Skin epidermis (tissue), 12 donors: ENCODE results near the gene PARP12.

ENCODE experiments used
- H3K27ac ChIP-seq, 21 experiments: fragments of 200-600 bp; sonication (generic) in 11 of 21; one replicate each; pipeline ENCODE4 v1.5.0; 2020; ENCODE audit warnings: mild to moderate bottlenecking in 3 of 21, inconsistent platforms in 2 of 21, moderate library complexity in 2 of 21
- H3K4me3 ChIP-seq, 7 experiments: fragments of 200-600 bp; sonication (generic) in 2 of 7; one replicate each; pipeline ENCODE4 v1.5.0; 2020; ENCODE audit warnings: inconsistent platforms in 2 of 7, mild to moderate bottlenecking in 2 of 7, moderate library complexity in 1 of 7

Gene PARP12

DNA sequence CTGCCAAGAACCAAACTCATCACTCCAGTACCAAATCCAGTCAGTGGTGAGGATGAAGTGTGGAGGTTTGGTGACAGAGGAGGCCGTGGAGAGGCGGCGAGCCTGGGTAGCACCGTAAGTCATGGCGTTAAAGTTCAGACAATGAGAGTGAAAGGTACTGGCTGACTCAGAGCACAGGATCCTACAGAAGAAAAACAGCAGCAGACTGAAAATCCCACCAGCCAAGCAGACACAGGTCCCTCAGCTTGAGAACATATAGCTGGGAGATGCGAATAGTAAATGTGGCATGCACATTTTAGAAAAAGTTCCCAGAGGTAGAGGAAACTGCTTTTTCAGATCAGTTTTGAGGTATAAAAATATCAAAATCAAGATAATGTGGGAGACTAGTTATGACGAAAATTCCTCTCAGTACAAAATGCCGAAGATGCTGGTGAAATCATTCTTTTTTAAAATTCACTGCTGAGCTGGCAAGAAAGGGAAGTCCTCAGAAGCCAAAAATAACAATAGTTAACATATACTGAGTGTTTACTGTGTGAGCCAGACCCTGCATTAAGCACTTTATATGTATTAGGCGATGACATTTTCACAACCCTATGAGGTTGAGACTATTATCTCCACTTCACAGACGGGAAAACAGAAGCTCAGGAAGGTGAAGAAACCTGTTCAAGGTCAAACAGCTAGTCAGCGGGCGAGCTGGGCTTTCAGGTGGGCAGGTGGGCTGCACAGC is 20.9 kb downstream of the PARP12 start:
- H3K27ac ChIP-seq = no peak overlapping the region
- no peak overlapping the region for H3K4me3 ChIP-seq

DNA sequence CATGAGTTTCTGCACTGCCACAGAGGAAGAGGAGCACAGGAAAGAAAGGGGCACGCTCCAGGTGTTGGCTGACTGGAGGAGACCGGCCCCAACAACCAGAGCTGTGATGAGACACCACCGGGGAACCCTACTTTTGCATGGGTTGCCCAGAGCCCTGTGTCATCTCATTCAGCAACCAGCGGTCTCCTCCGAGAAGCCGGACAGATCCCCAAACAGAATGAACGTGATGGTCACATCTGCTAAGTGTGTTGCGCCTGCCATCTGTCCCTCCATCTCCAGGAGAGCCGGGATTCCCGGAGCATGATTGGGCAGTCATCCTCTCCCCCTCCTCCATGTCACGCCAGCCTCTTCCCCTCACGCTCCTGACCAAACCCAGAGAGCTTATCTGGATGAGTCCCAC is 22.9 kb downstream of the PARP12 start:
- no peak overlapping the region for H3K4me3 ChIP-seq
- H3K27ac ChIP-seq = peak overlapping the region in 1 of 21 experiments; percentile 33

DNA sequence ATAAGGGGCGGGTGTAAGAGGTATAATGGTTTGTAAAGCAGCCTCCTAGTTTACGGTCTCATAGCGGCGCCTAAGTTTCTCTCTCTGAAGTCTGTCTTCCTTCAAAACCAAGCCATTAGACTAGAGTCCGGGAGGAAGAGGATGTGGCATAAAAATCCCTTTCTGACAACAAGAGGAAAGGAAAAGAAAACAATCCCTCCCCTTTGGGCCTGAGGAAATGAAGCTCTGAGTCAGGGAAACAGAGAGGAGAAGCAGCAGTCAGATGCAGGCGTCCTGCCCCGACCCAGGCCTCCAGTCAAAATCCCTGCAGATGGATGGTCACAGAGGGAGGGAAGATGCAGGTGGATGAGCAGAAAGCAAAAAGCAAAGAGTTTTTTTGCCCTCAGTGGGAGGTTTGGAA is 23.7 kb downstream of the PARP12 start:
- H3K4me3 ChIP-seq = no peak overlapping the region
- peak overlapping the region in 2 of 21 experiments; percentile 18 to 54 for H3K27ac ChIP-seq

DNA sequence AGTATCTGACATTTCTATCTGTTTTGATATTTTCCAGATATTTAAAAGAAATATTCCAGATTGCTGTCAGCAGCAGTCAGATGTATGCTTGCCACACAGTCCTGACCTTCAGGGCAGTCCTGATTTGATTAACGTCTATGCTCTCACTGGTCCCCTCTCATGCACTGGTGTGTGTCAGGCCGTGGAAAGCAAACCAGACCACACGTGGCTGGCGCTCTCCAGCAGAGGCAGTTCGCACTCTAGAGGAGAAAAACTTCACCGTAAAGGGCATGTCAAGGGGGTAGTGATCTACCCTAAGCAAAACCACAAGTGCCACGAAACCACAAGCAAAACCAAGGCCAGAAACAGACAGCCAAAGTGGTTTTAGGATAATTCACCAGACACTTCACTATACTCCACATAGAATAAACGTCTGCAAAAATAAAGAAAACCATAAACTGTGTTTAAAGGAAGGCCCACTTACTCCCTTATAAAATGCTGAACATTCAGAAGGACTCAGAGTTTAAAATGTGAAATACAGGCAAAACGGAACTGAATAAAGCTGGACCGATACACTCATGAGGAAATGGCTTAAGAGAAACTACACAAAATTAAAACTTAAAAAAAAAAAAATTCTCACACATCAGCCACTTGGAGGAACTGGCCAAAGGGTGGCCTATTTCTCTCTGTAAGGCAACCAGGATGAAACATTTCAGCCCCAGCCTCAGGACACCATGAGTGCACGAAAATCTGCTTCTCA is 26.4 kb downstream of the PARP12 start:
- Histone ChIP-seq H3K27ac (peak overlapping the region in 1 of 21 experiments; percentile 0), H3K4me3 (no peak overlapping the region)

DNA sequence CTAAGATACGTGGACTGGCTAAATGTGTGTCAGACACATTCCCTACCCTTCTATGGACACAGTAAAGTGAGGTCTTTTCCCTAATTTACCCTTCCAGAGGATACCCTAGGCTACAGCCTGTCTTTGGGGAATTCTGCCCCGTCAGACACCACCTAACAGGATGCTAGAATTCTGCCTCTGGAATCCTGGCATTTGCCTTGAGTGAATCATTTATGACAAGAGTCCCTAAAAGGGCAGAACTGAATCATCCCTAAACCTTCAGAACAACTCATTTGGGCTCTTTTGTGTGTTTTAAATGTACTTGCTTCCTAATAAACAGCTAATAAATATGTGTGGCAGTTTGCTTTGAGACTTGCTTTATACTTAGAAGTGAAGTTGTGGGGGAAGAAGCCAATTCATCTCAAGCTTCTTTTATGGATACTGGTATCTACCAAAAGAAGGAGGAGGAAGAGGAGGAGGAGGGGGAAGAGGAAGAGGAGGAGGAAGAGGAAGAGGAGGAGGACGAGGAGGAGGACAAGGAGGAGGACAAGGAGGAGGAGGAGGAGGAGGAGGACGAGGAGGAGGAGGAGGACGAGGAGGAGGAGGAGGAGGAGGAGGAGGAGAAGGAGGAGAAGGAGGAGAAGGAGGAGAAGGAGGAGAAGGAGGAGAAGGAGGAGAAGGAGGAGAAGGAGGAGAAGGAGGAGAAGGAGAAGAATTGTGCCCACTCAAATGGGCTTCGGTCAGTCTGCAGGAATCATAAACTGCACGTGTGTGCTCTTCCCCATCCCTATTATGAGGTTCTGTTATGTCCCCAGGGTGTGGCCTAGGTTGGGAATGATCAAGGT is 27.1 kb downstream of the PARP12 start:
- Histone ChIP-seq H3K4me3 (no peak overlapping the region), H3K27ac (no peak overlapping the region)

DNA sequence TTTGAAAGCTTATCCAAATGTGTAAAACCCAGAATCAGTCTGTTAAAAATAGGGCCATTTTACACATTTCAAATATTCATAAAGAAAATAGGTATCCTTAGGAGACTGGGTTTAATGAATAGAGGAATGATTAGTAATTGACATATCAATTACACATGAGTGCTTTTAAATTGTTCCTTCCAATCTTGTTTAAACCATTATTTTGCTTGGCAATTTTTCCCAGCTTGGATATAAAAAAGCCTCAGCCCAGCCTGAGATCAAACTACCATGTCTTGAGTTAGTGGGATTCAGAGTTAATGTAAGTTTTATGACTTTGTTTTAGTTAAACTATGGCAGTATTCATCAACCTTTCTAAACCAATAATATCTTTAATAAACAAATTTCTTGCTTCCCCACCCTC is 28.3 kb downstream of the PARP12 start:
- Histone ChIP-seq H3K27ac (peak overlapping the region in 1 of 21 experiments; percentile 3), H3K4me3 (no peak overlapping the region)

DNA sequence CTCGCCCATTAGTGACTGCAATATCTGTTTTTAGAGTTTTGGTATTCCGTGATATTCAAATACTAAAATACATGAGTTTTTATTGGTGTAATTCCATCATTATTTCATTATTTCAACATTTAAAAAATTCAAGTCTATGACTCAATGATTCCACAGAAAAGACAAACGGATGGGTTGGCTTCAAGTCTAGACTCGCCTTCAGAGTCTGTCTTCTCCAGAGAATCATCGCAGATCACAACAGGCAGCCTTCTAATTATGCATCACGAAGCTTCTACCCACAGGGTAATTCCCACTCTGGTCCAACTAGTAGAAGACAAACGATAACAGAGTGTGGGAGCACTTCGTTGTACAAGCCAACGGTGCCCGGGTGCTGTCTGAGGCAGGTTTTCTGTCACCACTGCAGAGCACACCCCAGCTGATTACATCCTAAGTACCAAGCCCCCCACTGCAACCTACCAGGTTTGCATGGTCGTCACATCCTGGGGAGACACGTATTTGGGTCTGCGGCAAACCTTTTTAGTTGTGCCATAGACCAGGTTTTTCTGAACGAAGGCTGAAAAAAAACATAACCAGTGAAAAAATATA is 28.9 kb downstream of the PARP12 start:
- no peak overlapping the region for H3K4me3 ChIP-seq
- H3K27ac ChIP-seq = peak overlapping the region in 8 of 21 experiments; percentile 3 to 66 (median 46)

DNA sequence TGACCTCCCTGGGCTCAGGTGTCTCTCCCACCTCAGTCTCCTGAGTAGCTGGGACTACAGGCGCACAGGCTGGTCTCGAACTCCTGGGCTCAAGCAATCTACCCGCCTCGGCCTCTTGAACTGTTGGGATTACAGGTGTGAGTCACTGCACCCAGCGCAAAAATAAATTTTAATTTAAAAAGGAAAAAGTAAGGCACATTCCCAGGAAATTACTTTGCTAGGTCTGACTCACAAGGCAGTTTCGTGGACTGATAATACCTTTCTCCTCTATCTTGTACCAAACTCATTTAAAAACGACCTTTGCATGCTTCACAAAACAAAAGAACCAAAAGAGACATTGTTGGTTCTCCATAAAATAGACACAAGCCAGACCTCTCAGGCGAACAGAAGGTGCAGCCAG is 29.7 kb downstream of the PARP12 start:
- Histone ChIP-seq H3K27ac (peak overlapping the region in 11 of 21 experiments; percentile 26 to 66 (median 45)), H3K4me3 (no peak overlapping the region)

DNA sequence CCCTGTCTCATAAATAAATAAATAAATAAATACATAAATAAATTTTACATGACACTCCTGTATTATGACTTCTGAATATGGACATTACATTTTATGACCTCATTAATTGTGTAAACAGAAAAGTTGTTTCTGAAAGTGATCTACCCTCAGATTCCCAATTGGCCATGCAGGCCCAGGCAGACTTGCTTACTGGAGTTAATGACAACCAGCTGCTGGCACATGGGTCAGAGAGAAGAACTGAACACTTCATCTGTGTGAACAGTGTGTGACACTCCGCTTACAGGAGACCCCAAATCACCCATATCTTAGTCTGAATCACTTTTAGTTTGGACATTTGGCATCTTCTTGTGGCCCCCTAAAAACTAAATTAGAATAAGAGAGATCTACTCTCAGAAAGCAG is 31.4 kb downstream of the PARP12 start:
- Histone ChIP-seq H3K4me3 (no peak overlapping the region), H3K27ac (no peak overlapping the region)

DNA sequence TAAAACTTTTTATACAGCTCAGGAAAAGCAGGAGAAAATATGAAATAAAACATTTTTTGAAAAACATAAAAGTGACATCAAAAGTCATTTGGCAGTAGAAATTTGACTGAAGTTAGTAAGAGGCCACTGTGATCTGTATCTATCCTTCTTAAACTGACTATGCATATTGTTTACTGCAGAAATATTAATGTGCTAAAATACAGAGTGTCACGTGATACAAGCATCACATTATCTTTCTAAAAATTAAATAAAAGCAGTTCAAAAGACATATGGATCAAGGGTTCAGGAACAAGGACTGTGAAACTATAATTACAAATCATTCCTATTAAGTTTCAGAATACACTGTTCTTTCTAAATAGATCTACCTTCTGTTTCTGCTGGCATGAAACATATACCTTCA is 33.7 kb downstream of the PARP12 start:
- H3K27ac ChIP-seq = no peak overlapping the region
- no peak overlapping the region for H3K4me3 ChIP-seq

DNA sequence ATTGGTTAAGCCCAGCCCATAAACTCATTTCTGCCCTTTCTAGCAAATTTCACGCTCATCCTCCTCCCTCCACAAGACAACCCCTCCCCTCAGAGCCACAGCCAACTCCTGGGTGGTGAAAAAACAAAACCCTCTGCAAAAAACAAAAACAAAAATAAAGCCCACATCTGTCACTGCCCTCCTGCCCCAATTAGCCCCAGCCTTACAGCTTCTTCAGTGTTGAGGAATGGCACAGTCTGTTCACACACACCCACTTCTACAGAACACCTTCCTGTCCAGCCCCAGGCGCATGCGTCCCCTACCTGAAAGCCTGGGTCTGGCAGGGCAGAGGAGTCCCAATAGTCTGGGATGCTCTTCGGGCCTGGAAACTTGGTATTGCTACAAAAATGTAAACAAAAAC is 34.4 kb downstream of the PARP12 start:
- no peak overlapping the region for H3K27ac ChIP-seq

DNA sequence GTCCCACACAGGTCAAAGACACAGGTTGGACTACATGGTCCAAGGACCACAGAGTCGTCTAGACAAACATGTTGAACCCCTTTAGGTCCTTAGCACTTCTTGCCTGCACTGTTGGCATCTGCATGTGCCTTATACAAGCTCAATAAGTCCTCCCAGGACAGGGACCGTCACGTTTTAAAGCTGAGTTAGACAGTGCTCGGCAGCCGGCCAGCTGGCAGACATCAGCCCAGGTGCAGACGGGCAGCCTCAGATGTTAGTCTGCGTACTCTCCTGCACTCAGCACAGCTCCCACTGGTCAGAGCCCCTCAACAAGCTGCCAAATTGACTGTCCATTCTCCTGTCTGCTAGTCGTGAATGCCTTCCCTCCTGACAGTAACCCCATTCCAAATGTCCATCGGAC is 34.9 kb downstream of the PARP12 start:
- H3K4me3 ChIP-seq = no peak overlapping the region
- no peak overlapping the region for H3K27ac ChIP-seq

More for the DNA sequence above, 34.4 kb downstream of the PARP12 start:
- H3K4me3 ChIP-seq = no peak overlapping the region

DNA sequence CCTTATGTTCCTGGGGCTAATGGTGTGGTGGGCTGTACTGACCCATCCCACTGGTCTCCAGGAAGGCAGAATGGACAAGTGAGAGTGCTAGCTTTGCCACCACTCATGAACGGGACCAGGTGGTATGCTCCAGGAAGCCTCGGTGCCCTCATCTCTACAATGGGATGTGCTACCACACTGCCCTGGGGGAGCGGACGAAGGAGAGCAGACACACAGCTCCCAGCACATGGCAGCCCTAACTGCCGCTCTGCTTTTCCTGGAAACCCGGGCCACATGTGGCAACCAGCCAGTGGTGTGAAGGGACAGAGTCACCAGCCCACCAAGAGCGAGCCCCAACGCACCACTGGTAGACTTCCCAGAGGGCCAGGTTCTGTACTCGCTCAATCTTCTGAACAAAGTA is 35.8 kb downstream of the PARP12 start:
- Histone ChIP-seq H3K27ac (no peak overlapping the region), H3K4me3 (no peak overlapping the region)

DNA sequence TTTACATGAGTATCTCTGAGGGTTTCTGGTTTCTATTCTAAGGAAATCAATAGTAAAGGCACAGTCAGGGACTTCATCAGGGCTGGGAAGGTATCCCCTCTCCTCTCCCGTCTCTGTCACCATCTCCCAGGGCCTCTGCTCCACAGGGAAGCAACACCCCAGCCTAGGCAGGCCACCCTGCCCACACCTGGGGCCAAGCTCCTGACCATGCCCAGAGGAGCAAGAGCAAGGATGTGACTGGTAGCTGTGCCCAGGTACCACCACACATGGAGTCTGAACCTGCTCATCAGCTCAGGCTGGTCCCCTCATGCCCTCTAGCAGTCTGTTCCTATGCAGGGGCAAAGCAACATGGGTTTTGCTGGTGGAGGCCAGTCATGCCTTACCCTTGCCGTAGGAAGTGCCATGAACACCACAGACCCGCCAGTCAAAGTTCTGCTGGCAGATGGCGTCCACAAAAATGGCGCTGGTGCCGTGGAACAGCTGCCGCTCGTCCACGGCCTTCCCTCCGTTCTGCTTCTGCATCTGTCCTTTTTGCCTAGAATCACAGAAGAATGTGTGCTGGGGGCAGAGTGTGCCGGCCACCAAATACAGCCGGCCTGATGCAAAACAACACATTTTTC is 36.8 kb downstream of the PARP12 start:
- Histone ChIP-seq H3K27ac (no peak overlapping the region), H3K4me3 (no peak overlapping the region)

DNA sequence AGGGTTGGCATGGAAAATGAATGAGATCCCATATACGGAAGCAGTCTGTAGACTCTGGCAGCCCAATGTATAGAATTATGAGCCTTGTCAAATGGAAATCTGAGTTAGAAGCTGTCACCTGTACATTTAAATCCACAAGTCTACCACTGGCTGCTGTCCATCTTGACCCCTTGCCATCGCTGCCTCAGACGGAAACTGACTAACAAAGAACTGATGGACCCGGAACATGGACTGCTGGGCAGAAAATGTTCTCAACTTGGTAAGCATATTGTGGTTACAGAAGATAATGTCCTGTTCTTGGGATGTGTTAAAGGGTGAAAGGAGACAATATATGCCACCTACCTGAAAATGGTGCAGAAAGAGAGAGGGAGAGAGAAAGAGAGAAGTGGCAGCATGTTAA is 37.5 kb downstream of the PARP12 start:
- Histone ChIP-seq H3K4me3 (no peak overlapping the region), H3K27ac (no peak overlapping the region)

DNA sequence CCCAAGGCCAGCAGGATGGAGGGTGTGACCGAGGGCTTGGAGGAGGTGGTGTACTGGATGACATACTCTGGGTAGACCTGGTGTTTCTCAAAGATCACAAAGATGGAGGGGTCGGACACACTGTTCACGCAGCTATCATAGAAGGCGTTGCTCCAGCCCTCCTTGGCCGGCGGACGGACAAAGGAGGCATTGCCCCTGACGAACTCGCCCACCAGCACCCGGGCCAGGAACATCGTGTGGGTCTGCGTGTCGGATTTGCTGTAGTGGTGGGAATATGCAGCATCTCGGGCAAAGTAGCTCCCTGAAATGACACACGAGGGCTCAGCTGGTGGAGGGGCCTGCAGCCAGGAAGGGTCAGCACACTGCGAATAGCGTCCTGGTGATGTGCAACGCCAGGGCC is 38.2 kb downstream of the PARP12 start:
- Histone ChIP-seq H3K4me3 (no peak overlapping the region), H3K27ac (no peak overlapping the region)

DNA sequence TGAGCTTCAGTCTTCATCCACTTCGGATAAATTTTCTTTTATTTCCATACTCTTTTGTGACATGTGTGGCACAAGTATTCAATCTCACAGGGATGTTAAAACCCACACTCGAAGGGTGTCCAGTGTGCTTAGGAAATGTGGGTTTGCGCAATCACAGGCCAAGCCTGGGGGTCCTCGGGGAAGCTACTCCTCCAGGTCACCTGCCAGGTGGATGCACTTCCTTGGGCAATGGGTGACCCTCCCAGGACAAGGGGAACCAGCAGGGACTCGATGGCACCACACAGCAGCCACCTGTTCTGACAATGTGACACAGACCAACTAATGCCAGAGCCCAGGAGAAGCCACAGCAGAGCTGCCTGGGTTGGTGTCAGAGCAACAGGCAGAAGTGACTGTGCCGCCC is 39.0 kb downstream of the PARP12 start:
- no peak overlapping the region for H3K27ac ChIP-seq

DNA sequence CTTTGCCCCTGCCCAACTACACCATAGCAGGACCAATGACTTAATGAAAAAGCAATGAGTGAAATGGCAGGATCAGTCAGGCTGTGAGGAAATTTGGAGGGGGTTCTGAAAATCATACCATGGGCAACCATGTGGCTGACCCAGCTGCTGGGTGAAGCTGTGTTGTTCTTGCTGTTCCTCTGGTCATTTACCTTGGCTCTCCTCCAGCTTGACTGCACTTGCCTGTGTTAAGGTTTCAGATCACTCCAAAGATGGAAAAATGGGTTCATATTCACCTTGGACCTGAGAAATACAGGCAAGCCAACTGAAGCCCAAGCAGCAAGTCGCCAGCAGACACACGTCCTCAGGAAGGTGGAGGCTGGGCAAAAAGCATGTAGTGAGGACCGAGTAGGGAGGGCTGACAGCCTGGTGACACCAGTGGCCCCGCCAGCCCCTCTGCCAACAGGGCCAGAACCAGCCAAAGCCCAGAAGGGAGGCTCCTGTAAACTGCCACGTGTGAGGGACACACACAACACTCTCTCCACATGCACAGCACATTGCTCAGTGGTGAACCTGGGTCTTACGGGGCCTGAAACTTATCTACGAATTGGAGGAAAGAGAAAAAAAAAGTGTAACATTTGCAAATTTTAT is 40.1 kb downstream of the PARP12 start:
- Histone ChIP-seq H3K27ac (no peak overlapping the region), H3K4me3 (no peak overlapping the region)

More for the DNA sequence above, 39.0 kb downstream of the PARP12 start:
- no peak overlapping the region for H3K4me3 ChIP-seq

DNA sequence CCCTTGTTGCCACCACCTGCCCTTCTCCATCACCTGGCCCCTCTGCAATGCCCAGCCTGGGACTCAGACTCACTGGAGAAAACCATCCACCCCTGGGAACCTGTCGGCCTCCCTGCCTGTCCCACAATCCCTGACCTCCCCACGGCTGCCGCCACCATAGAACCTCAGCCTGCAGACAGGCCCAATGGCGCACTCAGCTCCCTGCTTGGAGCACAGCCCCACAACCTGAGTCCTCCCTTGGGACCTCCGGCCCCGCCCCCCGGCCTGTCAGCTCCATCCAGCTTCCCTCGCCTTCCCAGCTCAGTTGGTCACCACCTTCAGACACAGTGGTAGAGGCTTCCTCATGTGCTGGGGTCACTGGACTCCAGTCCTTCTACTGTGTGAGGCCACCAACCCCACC is 41.1 kb downstream of the PARP12 start:
- Histone ChIP-seq H3K27ac (no peak overlapping the region), H3K4me3 (no peak overlapping the region)
